Mucosa of descending colon (tissue), 3 donors: ENCODE measurements around the gene TNNC1. TPM values are rescaled to one million over a fixed set of nuclear protein-coding genes. Genes with fewer than 3 reads are reported as not detected.

Experiments used
- ATAC-seq: fragments of 200-7000 bp; cut with Tn5 transposase; one replicate; pipeline ENCODE4 v1.9.1; 2020; ENCODE audit warnings: mild to moderate bottlenecking, moderate library complexity
- DNase-seq, 3 donors: peaks; one replicate each; pipeline ENCODE4 v3.0.0-alpha.2; 2020
- H3K36me3 ChIP-seq: fragments of 200-600 bp; one replicate; pipeline ENCODE4 v1.8.0; 2021; ENCODE audit warnings: low read depth, mild to moderate bottlenecking
- H3K4me1 ChIP-seq: fragments of 200-600 bp; one replicate; pipeline ENCODE4 v1.8.0; 2021; ENCODE audit warnings: low read depth, mild to moderate bottlenecking
- H3K4me3 ChIP-seq: fragments of 200-600 bp; one replicate; pipeline ENCODE4 v1.8.0; 2021; ENCODE audit warnings: mild to moderate bottlenecking
- H3K9me3 ChIP-seq: fragments of 200-600 bp; one replicate; pipeline ENCODE4 v1.8.0; 2021; ENCODE audit warnings: mild to moderate bottlenecking
- intact Hi-C, 2 donors: fragments of 100-400 bp; cut with DNase I in 1 of 2; cut with micrococcal nuclease in 1 of 2; formaldehyde crosslinking; loops; one replicate each; pipeline versions ENCODE4 v1.11.0 to v1.11.1; 2022; cut with DNase I, micrococcal nuclease
- total RNA-seq, 3 donors: library from RNA; stranded (reverse); fragmentation: NEBNext Ultra II Directional in 2 of 3; extraction: Animal tissue kit (Norgen Biotek cat#: 25700) in 2 of 3; gene quantifications; one replicate each; pipeline versions ENCODE4 v1.2.1 to v1.2.4, GENCODE V29; 2021 to 2023
- TF ChIP-seq, protein P1 (sequence below): fragments of 200-600 bp; IDR thresholded peaks from one replicate; pipeline ENCODE4 v1.8.0; 2022; ENCODE audit warnings: antibody characterized with exemption, mild to moderate bottlenecking
- donor health status: DM: no; HTN: no; CAD: no; lungs with moderate emphysema.
- donor health status: DM: no; HTN: no; CAD: no.
- donor health status: DM: no; HTN: yes; CAD: no.

TNNC1 gene
- total RNA-seq, 3 donors from 2014 or later: 0.60 to 6.3 (median 2.5) TPM

DNA sequence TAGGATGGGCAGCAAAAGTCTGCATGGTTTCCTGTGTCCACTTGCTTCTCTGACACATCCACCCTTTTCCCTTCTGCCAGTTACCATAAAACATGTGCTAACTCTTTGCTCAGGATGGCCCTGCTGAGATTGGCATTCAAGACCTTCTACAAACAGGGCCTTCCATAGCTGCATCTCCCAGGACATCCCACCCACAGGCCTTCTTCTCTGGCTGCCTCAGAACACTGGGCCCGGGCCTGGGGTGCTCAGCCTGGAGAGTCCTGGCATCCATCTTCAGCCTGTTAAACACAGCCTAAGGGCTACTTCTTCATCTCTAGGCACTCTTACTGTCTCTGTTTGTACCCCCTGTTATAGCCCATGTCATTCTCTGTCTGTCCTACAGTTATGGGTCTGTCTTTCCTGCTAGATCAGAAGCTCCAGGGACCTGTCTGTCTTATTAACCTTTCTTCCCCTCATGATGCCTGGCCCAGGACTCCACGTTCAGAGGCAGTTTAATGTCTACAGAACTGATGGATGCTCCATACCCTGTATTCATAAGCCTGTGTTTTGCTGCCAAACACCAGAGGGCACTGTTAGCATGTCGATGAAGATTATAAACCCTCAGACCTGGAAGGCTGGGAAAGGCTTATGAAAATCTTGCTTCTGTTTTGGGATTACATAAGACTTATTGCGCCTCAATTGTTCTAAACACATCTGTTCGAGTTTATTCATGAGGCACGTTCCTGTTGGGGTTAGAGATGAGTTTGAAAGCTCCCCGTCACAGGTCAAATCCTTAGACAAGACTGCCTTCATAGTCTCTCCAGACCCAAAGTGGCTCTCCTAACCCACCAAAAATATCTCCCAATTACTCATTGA is 25.5 kb downstream of the TNNC1 start:
- no peaks in the 10 kb centered on the region for H3K36me3 ChIP-seq
- intact Hi-C loops: no loop called here
- TF ChIP-seq, protein P1, sequence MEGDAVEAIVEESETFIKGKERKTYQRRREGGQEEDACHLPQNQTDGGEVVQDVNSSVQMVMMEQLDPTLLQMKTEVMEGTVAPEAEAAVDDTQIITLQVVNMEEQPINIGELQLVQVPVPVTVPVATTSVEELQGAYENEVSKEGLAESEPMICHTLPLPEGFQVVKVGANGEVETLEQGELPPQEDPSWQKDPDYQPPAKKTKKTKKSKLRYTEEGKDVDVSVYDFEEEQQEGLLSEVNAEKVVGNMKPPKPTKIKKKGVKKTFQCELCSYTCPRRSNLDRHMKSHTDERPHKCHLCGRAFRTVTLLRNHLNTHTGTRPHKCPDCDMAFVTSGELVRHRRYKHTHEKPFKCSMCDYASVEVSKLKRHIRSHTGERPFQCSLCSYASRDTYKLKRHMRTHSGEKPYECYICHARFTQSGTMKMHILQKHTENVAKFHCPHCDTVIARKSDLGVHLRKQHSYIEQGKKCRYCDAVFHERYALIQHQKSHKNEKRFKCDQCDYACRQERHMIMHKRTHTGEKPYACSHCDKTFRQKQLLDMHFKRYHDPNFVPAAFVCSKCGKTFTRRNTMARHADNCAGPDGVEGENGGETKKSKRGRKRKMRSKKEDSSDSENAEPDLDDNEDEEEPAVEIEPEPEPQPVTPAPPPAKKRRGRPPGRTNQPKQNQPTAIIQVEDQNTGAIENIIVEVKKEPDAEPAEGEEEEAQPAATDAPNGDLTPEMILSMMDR: peak; percentile 55
- no peaks in the 10 kb centered on the region for H3K4me1 ChIP-seq
- ATAC-seq (peak; percentile 89), DNase-seq (peak in 1 of 3 donors; percentile 79)
- no peak overlapping the region for H3K4me3 ChIP-seq
- no peaks in the 10 kb centered on the region for H3K9me3 ChIP-seq

- no peak overlapping the region for H3K4me3 ChIP-seq
- H3K9me3 ChIP-seq: no peaks in the 10 kb centered on the region
- TF ChIP-seq, protein P1: no peak
- intact Hi-C loops: no loop called here
- H3K36me3 ChIP-seq: no peaks in the 10 kb centered on the region
- H3K4me1 ChIP-seq: no peaks in the 10 kb centered on the region
- DNase-seq (no peak), ATAC-seq (peak; percentile 23)
These were observed 30.7 kb downstream of the TNNC1 start for GRCh38 chr3:52423173-52423572.

DNA sequence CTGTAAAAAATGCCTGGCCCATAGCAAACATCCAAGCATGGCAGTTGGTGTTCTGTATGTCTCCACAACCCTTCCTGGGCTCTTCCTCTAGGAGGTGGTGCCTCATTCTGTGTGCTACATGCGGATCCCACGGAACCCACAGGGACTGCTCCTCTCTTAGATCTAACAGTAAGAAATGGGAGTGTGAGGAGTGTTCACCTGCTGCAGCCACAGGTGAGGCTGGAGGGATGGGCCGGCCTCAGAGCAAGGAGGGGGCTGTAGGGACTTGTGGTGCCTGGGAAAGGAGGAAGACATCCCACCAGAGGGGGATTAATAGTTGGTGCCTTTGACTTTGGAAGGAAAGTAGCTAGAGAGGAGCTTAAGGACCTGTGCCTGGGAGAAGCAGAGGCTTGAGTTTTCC is 31.2 kb downstream of the TNNC1 start:
- ATAC-seq (no peak), DNase-seq (no peak)
- intact Hi-C loops: no loop called here
- Histone ChIP-seq H3K9me3 (no peaks in the 10 kb centered on the region), H3K4me3 (no peak overlapping the region), H3K4me1 (no peaks in the 10 kb centered on the region), H3K36me3 (no peaks in the 10 kb centered on the region)
- TF ChIP-seq, protein P1: no peak

- no peak for ATAC-seq
- TF ChIP-seq, protein P1: no peak
- intact Hi-C loops: no loop called here
- no peak for DNase-seq
- Histone ChIP-seq H3K9me3 (no peaks in the 10 kb centered on the region), H3K4me3 (no peak overlapping the region), H3K4me1 (no peaks in the 10 kb centered on the region), H3K36me3 (no peaks in the 10 kb centered on the region)
These were observed 33.5 kb downstream of the TNNC1 start for GRCh38 chr3:52420388-52420787.

DNA sequence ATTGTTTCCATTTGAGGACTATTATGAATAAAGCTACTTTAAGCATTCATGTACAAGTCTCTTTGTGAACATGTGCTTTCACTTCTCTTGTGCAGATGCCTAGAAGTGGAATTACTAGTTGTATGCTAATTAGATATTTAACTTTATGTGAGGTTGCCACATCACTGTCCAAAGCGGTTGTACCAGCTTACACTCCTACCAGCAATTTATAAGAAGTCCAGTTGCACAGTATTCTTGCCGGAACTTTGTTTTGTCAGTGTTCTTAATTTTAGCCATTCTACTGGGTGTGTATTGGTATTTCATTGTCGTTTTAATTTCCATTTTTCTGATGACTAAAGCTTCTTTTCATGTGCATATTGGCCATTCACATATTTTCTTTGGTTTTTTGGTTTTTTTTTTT is 38.0 kb downstream of the TNNC1 start:
- ATAC-seq: no peak
- H3K36me3 ChIP-seq: no peaks in the 10 kb centered on the region
- DNase-seq: no peak
- TF ChIP-seq, protein P1: no peak
- no peaks in the 10 kb centered on the region for H3K9me3 ChIP-seq
- peaks cover 14% of the 10 kb centered on the region for H3K4me1 ChIP-seq
- no peak overlapping the region for H3K4me3 ChIP-seq
- intact Hi-C loops: no loop called here
